ENCODE results near the gene CD86.

GRCh38 chr3:122074621-122075265 is 19.6 kb downstream of the CD86 start:
- TF ChIP-seq, protein P1, sequence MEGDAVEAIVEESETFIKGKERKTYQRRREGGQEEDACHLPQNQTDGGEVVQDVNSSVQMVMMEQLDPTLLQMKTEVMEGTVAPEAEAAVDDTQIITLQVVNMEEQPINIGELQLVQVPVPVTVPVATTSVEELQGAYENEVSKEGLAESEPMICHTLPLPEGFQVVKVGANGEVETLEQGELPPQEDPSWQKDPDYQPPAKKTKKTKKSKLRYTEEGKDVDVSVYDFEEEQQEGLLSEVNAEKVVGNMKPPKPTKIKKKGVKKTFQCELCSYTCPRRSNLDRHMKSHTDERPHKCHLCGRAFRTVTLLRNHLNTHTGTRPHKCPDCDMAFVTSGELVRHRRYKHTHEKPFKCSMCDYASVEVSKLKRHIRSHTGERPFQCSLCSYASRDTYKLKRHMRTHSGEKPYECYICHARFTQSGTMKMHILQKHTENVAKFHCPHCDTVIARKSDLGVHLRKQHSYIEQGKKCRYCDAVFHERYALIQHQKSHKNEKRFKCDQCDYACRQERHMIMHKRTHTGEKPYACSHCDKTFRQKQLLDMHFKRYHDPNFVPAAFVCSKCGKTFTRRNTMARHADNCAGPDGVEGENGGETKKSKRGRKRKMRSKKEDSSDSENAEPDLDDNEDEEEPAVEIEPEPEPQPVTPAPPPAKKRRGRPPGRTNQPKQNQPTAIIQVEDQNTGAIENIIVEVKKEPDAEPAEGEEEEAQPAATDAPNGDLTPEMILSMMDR (IDR thresholded peaks at IDR 0.05 in 2 of 3, conservative IDR thresholded peaks at IDR 0.05 in 1 of 3; ENCODE audit: insufficient read depth in 2 of 3, low read depth in 1 of 3, low read length in 3 of 3) = no peak
- TF ChIP-seq SP2 (IDR thresholded peaks at IDR 0.05; ENCODE audit: extremely low read depth, low read depth, low read length, poor library complexity, severe bottlenecking) (no peak), CEBPB (tag; IDR thresholded peaks at IDR 0.05) (no peak), EHMT2 (IDR thresholded peaks at IDR 0.05) (no peak), TARDBP (IDR thresholded peaks at IDR 0.05) (no peak), FOXA3 (CRISPR knock-in tag; conservative IDR thresholded peaks at IDR 0.05 in 1 of 2, IDR thresholded peaks at IDR 0.05 in 1 of 2) (no peak)
